Tibial nerve (tissue), 4 donors: ENCODE measurements around the gene LSR. TPM values are rescaled to one million over a fixed set of nuclear protein-coding genes. Genes with fewer than 3 reads are reported as not detected.

Experiments used
- DNase-seq, 2 donors: peaks; one replicate each; pipeline ENCODE4 v3.0.0-alpha.2; 2019; ENCODE audit warnings: low spot score in 2 of 2
- H3K27ac ChIP-seq, 4 donors: fragments of 200-600 bp; sonication (generic) in 3 of 4; one replicate each; pipeline ENCODE4 v1.5.1; 2017 to 2019; ENCODE audit warnings: mild to moderate bottlenecking in 1 of 4
- H3K27me3 ChIP-seq, 2 donors: fragments of 200-600 bp; sonication (generic) in 1 of 2; one replicate each; pipeline versions ENCODE4 v1.5.1 to v1.6.0; 2017 to 2019
- H3K36me3 ChIP-seq, 3 donors: fragments of 200-600 bp; sonication (generic); one replicate each; pipeline ENCODE4 v1.5.1; 2018 to 2019
- H3K4me1 ChIP-seq, 4 donors: fragments of 200-600 bp; sonication (generic) in 3 of 4; one replicate each; pipeline ENCODE4 v1.5.1; 2017 to 2019
- H3K4me3 ChIP-seq, 4 donors: fragments of 200-600 bp; sonication (generic) in 3 of 4; one replicate each; pipeline ENCODE4 v1.5.1; 2017 to 2019; ENCODE audit warnings: mild to moderate bottlenecking in 1 of 4, moderate library complexity in 1 of 4
- H3K9me3 ChIP-seq, 4 donors: fragments of 200-600 bp; sonication (generic) in 3 of 4; one replicate each; pipeline ENCODE4 v1.5.1; 2017 to 2019
- EP300 ChIP-seq, 2 donors: sonication (generic); formaldehyde crosslinking; IDR thresholded peaks; one replicate each; pipeline ENCODE4 v1.6.1; 2017; ENCODE audit warnings: antibody characterized with exemption in 2 of 2, mild to moderate bottlenecking in 1 of 2
- POLR2A ChIP-seq, 2 donors: fragments of 450-650 bp; IDR thresholded peaks; one replicate each; pipeline ENCODE4 v1.6.1; 2017; ENCODE audit warnings: antibody characterized with exemption in 2 of 2, mild to moderate bottlenecking in 2 of 2, moderate library complexity in 2 of 2
- WGBS, 2 donors: methylation state at CpG; one replicate each; pipeline ENCODE4 v1.1.5; 2018; 5-methylcytosine and 5-hydroxymethylcytosine counted together
- total RNA-seq, 4 donors: library from RNA; depleted of rRNA; stranded (reverse); fragments of >200 nt; gene quantifications; one replicate each; pipeline ENCODE4 v1.1.0, GENCODE V29; 2016
- TF ChIP-seq, protein P1 (sequence below), 5 experiments: fragments of 200-600 bp in 3 of 5; fragments of 450-650 bp in 2 of 5; sonication (generic) in 3 of 5; IDR thresholded peaks; one replicate each; pipeline ENCODE4 v1.5.1; 2016 to 2019; ENCODE audit warnings: antibody characterized with exemption in 5 of 5, mild to moderate bottlenecking in 3 of 5, moderate library complexity in 2 of 5

LSR gene
- total RNA-seq, 4 donors from 2014 or later = 3.1 to 34.9 (median 19.1) TPM

GRCh38 chr19:35310331-35310730 lies 61.5 kb downstream of the LSR start:
- peak overlapping the region in 2 of 4 donors; percentile 10 to 68 for H3K27ac ChIP-seq
- H3K4me3 ChIP-seq = no peak overlapping the region
- peaks cover 0 to 48% (median 5%) of the 10 kb centered on the region in 4 donors for H3K4me1 ChIP-seq
- H3K27me3 ChIP-seq = no peaks in the 10 kb centered on the region
- TF ChIP-seq, protein P1, sequence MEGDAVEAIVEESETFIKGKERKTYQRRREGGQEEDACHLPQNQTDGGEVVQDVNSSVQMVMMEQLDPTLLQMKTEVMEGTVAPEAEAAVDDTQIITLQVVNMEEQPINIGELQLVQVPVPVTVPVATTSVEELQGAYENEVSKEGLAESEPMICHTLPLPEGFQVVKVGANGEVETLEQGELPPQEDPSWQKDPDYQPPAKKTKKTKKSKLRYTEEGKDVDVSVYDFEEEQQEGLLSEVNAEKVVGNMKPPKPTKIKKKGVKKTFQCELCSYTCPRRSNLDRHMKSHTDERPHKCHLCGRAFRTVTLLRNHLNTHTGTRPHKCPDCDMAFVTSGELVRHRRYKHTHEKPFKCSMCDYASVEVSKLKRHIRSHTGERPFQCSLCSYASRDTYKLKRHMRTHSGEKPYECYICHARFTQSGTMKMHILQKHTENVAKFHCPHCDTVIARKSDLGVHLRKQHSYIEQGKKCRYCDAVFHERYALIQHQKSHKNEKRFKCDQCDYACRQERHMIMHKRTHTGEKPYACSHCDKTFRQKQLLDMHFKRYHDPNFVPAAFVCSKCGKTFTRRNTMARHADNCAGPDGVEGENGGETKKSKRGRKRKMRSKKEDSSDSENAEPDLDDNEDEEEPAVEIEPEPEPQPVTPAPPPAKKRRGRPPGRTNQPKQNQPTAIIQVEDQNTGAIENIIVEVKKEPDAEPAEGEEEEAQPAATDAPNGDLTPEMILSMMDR (IDR thresholded peaks at IDR 0.05) = no peak
- TF ChIP-seq POLR2A (IDR thresholded peaks at IDR 0.05) (no peak), EP300 (IDR thresholded peaks at IDR 0.05) (no peak)
- peaks cover 0 to 9% (median 0%) of the 10 kb centered on the region in 3 donors for H3K36me3 ChIP-seq
- WGBS, 2 donors = 74 to 82% methylated on average over 12 of the region's 12 CpGs
- DNase-seq = no peak
- H3K9me3 ChIP-seq = no peaks in the 10 kb centered on the region

GRCh38 chr19:35310811-35311465 lies 62.1 kb downstream of the LSR start:
- H3K27me3 ChIP-seq = no peaks in the 10 kb centered on the region
- H3K4me1 ChIP-seq = peaks cover 0 to 48% (median 5%) of the 10 kb centered on the region in 4 donors
- peak overlapping the region in 2 of 4 donors; percentile 10 to 68 for H3K27ac ChIP-seq
- no peaks in the 10 kb centered on the region for H3K9me3 ChIP-seq
- TF ChIP-seq, protein P1 (IDR thresholded peaks at IDR 0.05) = no peak
- TF ChIP-seq POLR2A (IDR thresholded peaks at IDR 0.05) (no peak), EP300 (IDR thresholded peaks at IDR 0.05) (no peak)
- peaks cover 0 to 9% (median 0%) of the 10 kb centered on the region in 3 donors for H3K36me3 ChIP-seq
- no peak overlapping the region for H3K4me3 ChIP-seq
- no peak for DNase-seq
- WGBS, 2 donors = 93 to 94% methylated on average over 10 of the region's 10 CpGs

GRCh38 chr19:35311901-35312665 lies 63.3 kb downstream of the LSR start:
- 74 to 77% methylated on average over 14 to 15 of the region's 21 CpGs for WGBS, 2 donors
- peaks cover 0 to 9% (median 0%) of the 10 kb centered on the region in 3 donors for H3K36me3 ChIP-seq
- no peak for TF ChIP-seq EP300 (IDR thresholded peaks at IDR 0.05)
- TF ChIP-seq POLR2A (IDR thresholded peaks at IDR 0.05) = no peak
- TF ChIP-seq, protein P1 (IDR thresholded peaks at IDR 0.05) = no peak
- no peaks in the 10 kb centered on the region for H3K9me3 ChIP-seq
- DNase-seq = no peak
- no peaks in the 10 kb centered on the region for H3K27me3 ChIP-seq
- peaks cover 0 to 44% (median 1%) of the 10 kb centered on the region in 4 donors for H3K4me1 ChIP-seq
- no peak overlapping the region for H3K4me3 ChIP-seq
- H3K27ac ChIP-seq = no peak overlapping the region

GRCh38 chr19:35313587-35313986 lies 64.8 kb downstream of the LSR start:
- Histone ChIP-seq H3K27me3 (no peaks in the 10 kb centered on the region), H3K27ac (no peak overlapping the region), H3K4me1 (peaks cover 0 to 32% (median 0%) of the 10 kb centered on the region in 4 donors), H3K36me3 (peaks cover 0 to 9% (median 0%) of the 10 kb centered on the region in 3 donors), H3K9me3 (no peaks in the 10 kb centered on the region), H3K4me3 (no peak overlapping the region)
- DNase-seq = no peak
- WGBS, 2 donors = 49 to 52% methylated on average over 7 of the region's 7 CpGs
- TF ChIP-seq, protein P1 (IDR thresholded peaks at IDR 0.05) = no peak
- no peak for TF ChIP-seq POLR2A (IDR thresholded peaks at IDR 0.05)
- no peak for TF ChIP-seq EP300 (IDR thresholded peaks at IDR 0.05)

GRCh38 chr19:35314031-35314430 lies 65.2 kb downstream of the LSR start:
- H3K9me3 ChIP-seq = no peaks in the 10 kb centered on the region
- H3K36me3 ChIP-seq = peaks cover 0 to 9% (median 0%) of the 10 kb centered on the region in 3 donors
- H3K27ac ChIP-seq = no peak overlapping the region
- 81 to 87% methylated on average over 8 of the region's 8 CpGs for WGBS, 2 donors
- no peak for DNase-seq
- TF ChIP-seq, protein P1 (IDR thresholded peaks at IDR 0.05) = no peak
- TF ChIP-seq POLR2A (IDR thresholded peaks at IDR 0.05) (no peak), EP300 (IDR thresholded peaks at IDR 0.05) (no peak)
- H3K4me1 ChIP-seq = peaks cover 0 to 32% (median 0%) of the 10 kb centered on the region in 4 donors
- no peak overlapping the region for H3K4me3 ChIP-seq
- H3K27me3 ChIP-seq = no peaks in the 10 kb centered on the region
